ENCODE results near the gene ADAMTS19. TPM values are rescaled to one million over a fixed set of nuclear protein-coding genes. Genes with fewer than 3 reads are reported as not detected.

The ADAMTS19 gene
- total RNA-seq, 1 experiment from 2014 or later, result not detected

DNA sequence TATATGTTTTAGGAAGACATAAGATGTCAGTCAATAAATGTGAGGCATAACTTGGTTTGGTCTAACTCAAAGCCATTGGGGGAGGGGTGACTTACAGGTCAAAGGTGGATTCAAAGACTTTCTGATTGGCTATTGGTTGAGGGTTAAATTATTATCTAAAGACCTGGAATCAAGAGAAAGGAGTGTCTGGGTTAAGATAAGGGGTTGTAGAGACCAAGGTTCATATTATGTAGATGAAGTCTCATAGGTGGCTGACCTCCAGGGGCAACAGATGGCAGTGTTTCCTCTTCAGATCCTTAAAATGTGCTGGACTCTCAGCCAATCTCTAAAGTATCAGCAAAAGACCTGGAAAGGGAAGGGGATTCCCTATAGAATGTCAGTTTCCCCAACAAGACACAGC is 236.5 kb downstream of the ADAMTS19 start:
- Histone ChIP-seq H3K4me3 (no peak overlapping the region), H3K4me1 (replicated peaks) (no peaks in the 10 kb centered on the region), H3K27ac (no peak overlapping the region), H3K36me3 (no peaks in the 10 kb centered on the region), H3K9me3 (replicated peaks) (no peaks in the 10 kb centered on the region), H3K27me3 (replicated peaks) (no peaks in the 10 kb centered on the region)
- no peak for DNase-seq (ENCODE audit: low read depth in 1 of 2, low spot score in 2 of 2)

DNA sequence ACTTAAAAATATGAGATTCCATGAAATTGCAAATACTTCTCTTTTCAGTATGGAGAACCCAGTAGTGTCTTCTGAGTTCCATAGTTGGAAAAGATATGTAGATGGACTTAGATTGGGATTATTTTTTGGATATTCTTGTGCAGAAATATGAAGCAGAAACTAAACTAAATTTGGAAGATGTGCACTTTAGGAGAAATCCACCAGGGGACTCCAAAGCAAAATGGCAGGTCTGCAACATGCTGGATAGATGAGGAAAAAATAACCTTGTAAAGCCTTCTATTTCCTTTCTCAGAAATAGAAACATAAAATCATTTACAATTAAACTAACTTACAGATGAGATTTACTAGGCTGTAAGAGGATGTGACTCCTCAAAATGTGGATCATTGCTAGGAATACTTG is 238.6 kb downstream of the ADAMTS19 start:
- DNase-seq (ENCODE audit: low read depth in 1 of 2, low spot score in 2 of 2), result no peak
- H3K27ac ChIP-seq, result no peak overlapping the region

DNA sequence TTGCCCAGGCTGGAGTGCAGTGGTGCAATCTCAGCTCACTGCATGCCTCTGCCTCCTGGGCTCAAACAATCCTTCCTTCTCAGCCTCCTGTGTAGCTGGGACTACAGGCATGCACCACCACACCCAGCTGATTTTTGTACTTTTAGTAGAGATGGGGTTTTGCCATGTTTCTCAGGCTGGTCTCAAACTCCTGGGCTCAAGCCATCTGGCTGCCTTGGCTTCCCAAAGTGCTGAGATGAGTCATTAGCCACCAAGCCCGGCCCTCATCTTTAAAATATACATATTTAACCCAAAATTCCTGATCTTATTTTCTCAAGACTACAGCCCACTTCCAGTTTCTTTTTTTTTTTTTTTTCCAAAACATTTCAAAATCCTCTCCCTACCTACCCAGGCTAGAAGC is 256.1 kb downstream of the ADAMTS19 start:
- no peak overlapping the region for H3K27ac ChIP-seq
- H3K4me1 ChIP-seq (replicated peaks), result no peaks in the 10 kb centered on the region
- no peak overlapping the region for H3K4me3 ChIP-seq
- no peaks in the 10 kb centered on the region for H3K9me3 ChIP-seq (replicated peaks)
- DNase-seq (ENCODE audit: low read depth in 1 of 2, low spot score in 2 of 2), result no peak
- H3K27me3 ChIP-seq (replicated peaks), result no peaks in the 10 kb centered on the region; the same call in 1 of the 2 replicates
- H3K36me3 ChIP-seq, result no peaks in the 10 kb centered on the region

More for the DNA sequence above, 238.6 kb downstream of the ADAMTS19 start:
- no peaks in the 10 kb centered on the region for H3K4me1 ChIP-seq (replicated peaks)
- H3K36me3 ChIP-seq, result no peaks in the 10 kb centered on the region
- no peak overlapping the region for H3K4me3 ChIP-seq
- no peaks in the 10 kb centered on the region for H3K27me3 ChIP-seq (replicated peaks)
- H3K9me3 ChIP-seq (replicated peaks), result no peaks in the 10 kb centered on the region

DNA sequence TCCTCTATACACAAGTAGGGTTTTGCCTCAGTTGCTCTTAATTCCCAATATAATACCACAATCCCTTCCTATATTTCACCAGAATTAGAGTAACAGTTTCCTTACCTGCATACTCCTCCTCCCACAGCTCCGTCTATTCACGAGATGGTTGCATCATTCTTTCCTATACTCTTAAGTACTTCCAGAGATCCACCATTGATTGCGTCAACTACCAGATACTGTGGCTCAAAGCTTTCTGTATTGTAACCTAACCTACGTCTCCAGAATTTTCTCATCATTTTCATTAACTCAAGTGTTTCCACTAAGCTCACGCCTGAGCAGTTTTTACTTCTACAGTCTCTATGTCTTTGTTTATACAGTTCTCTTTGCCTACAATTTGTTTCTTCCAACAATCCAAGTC is 256.6 kb downstream of the ADAMTS19 start:
- Histone ChIP-seq H3K4me1 (replicated peaks) (no peaks in the 10 kb centered on the region), H3K36me3 (no peaks in the 10 kb centered on the region), H3K27ac (no peak overlapping the region), H3K27me3 (replicated peaks) (no peaks in the 10 kb centered on the region; the same call in 1 of the 2 replicates), H3K4me3 (no peak overlapping the region), H3K9me3 (replicated peaks) (no peaks in the 10 kb centered on the region)
- no peak for DNase-seq (ENCODE audit: low read depth in 1 of 2, low spot score in 2 of 2)

DNA sequence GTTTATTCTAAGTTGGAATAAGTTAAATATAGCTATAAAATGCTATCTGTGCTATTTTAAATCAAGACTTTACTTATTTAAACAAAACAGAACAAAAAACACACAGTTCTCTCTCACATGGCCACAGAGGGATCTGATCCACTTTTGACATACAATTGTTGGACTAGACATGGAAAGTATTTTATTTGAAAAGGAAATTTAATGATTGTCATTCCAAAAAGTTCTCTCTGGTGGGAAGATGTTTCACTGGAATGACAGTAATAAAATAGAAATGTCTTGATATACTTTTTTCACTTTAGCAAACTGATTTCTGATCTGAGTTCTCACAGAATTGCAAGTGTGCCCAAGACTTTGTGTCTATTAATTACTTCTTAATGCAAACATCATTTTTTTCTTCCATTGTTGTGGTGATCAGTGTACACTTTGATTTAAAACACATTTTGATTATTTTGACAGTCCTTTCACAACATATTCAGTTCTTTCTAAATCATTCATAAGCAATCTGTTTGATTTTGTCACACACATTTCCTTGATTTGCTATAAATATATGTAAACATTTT is 257.7 kb downstream of the ADAMTS19 start:
- DNase-seq (ENCODE audit: low read depth in 1 of 2, low spot score in 2 of 2), result no peak
- Histone ChIP-seq H3K36me3 (no peaks in the 10 kb centered on the region), H3K27ac (no peak overlapping the region), H3K9me3 (replicated peaks) (no peaks in the 10 kb centered on the region), H3K4me3 (no peak overlapping the region), H3K4me1 (replicated peaks) (no peaks in the 10 kb centered on the region), H3K27me3 (replicated peaks) (peaks cover 3% of the 10 kb centered on the region; the same call in 1 of the 2 replicates)

DNA sequence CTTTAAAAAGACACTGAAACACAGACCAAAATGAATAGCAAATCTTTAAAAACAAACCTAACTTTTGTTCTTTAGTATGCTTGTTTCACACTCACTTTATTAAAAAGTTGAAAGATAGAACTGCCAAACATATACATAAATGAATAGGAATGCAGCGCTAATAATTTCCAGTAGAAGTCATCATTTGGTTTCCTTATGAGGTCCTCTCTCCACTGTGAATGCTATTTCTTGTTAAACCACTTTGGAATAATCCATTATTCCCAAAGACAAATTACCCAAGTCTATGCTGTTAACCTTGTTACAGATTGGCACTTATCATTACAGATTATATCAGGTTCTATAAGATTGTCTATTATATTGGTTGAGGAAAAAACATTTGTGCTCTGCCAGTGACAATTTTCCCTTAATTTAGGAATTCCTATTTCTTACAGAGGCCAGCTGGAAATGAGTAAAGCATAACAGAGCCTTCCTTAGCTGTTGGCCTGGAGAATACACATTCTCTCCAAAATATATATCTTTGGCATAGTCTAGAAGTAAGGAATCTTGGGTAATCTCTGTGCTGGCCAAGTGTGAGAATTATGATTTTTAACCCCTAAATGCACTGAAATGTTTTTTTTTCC is 258.5 kb downstream of the ADAMTS19 start:
- DNase-seq (ENCODE audit: low read depth in 1 of 2, low spot score in 2 of 2), result no peak
- H3K9me3 ChIP-seq (replicated peaks), result no peaks in the 10 kb centered on the region
- H3K27ac ChIP-seq, result no peak overlapping the region
- peaks cover 3% of the 10 kb centered on the region; the same call in 1 of the 2 replicates for H3K27me3 ChIP-seq (replicated peaks)
- no peaks in the 10 kb centered on the region for H3K4me1 ChIP-seq (replicated peaks)
- no peak overlapping the region for H3K4me3 ChIP-seq
- no peaks in the 10 kb centered on the region for H3K36me3 ChIP-seq

DNA sequence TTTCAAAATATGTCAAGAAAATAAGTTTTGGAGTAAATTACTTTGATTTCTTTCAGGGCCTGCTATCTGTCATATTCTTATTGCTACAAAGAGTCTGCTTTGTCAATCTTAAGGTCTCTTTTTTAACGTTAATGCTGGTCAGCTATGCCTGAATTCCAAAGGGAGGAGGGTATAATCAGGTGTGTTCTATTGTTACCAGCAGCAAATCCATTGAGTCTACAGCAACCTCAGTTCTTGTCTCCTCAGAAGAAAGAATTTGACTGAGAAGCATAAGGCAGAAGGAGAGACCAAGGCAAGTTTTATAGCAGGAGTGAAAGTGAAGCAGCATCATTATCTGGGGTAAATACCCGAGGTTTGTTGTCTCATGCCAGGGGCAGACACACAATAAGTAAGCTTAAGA is 264.1 kb downstream of the ADAMTS19 start:
- H3K36me3 ChIP-seq, result no peaks in the 10 kb centered on the region
- peaks cover 3% of the 10 kb centered on the region; the same call in 1 of the 2 replicates for H3K27me3 ChIP-seq (replicated peaks)
- no peaks in the 10 kb centered on the region for H3K4me1 ChIP-seq (replicated peaks)
- H3K4me3 ChIP-seq, result no peak overlapping the region
- no peak for DNase-seq (ENCODE audit: low read depth in 1 of 2, low spot score in 2 of 2)
- H3K9me3 ChIP-seq (replicated peaks), result no peaks in the 10 kb centered on the region
- no peak overlapping the region for H3K27ac ChIP-seq

DNA sequence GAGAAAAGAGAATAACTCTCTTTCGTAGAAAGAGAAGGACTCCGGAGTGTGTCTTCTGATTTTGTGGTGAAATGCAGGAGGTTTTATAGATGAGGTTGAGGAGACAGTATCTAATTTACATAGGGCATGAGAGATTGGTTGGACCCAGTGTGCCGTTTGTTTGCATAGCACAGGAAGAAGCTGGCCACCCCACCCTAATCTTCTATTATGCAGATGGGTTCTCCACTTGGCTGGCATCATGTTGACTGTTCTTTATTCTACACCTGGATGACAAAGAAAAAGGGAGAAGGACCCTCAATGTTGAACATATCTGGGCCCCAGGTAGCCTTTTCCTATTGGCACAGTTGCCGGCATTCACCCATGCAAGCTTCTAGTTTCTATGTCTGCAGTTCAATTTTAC is 264.5 kb downstream of the ADAMTS19 start:
- Histone ChIP-seq H3K4me1 (replicated peaks) (no peaks in the 10 kb centered on the region), H3K9me3 (replicated peaks) (no peaks in the 10 kb centered on the region), H3K4me3 (no peak overlapping the region), H3K27me3 (replicated peaks) (peaks cover 3% of the 10 kb centered on the region; the same call in 1 of the 2 replicates), H3K36me3 (no peaks in the 10 kb centered on the region), H3K27ac (no peak overlapping the region)
- no peak for DNase-seq (ENCODE audit: low read depth in 1 of 2, low spot score in 2 of 2)

DNA sequence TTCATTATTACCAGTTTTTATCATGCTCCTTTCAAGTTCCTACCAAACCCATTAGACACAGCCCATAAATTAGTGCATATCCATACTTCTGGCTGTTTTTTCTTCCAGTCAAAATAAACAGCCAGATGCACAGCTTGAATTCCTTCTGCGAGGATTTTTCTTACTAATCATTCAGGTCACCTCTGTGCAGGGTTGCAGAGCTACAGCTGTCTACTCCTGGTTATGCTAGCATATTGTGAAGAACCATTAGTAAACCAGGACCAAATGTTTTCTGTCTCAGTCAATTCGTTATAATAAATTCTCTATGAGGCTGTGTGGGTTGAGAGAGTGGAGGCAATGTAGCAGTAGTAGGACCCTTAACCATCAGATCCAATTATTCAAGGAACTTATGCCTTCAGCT is 279.7 kb downstream of the ADAMTS19 start:
- Histone ChIP-seq H3K9me3 (replicated peaks) (no peaks in the 10 kb centered on the region), H3K4me3 (no peak overlapping the region), H3K27ac (no peak overlapping the region), H3K27me3 (replicated peaks) (no peaks in the 10 kb centered on the region), H3K36me3 (no peaks in the 10 kb centered on the region), H3K4me1 (replicated peaks) (no peaks in the 10 kb centered on the region)
- no peak for DNase-seq (ENCODE audit: low read depth in 1 of 2, low spot score in 2 of 2)

DNA sequence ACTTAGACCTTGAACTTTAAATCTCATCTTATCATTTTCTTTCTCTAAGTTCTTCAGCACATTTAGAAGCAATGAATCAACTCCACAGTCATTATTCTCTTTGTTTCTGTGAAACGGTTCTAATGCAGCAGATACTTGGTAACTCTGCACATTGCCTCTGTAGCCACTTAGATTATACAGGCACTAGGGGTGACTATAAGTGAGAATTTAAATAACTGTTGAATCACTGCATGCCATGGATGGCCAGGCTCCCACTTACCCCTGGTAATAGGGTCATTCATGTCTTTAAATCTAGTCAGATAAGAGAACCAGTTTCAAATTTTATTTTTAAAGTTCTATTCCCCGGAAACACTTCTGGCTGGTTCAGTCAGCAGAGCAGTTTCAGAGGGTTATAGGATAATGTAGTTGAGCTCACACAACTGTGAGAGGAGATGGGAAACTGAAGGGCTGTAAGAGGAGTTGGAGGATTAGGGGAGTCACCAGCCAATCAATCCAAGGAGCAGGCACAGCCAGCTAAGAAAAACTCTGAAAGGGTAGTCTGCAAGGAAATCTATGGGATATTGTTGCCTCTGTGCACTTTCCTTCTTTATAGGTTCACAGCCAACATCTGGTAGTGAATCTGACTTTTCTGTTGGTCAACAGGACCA is 283.6 kb downstream of the ADAMTS19 start:
- H3K27me3 ChIP-seq (replicated peaks), result no peaks in the 10 kb centered on the region
- no peak for DNase-seq (ENCODE audit: low read depth in 1 of 2, low spot score in 2 of 2)
- H3K27ac ChIP-seq, result no peak overlapping the region
- H3K36me3 ChIP-seq, result no peaks in the 10 kb centered on the region
- no peaks in the 10 kb centered on the region for H3K9me3 ChIP-seq (replicated peaks)
- no peaks in the 10 kb centered on the region for H3K4me1 ChIP-seq (replicated peaks)
- no peak overlapping the region for H3K4me3 ChIP-seq

DNA sequence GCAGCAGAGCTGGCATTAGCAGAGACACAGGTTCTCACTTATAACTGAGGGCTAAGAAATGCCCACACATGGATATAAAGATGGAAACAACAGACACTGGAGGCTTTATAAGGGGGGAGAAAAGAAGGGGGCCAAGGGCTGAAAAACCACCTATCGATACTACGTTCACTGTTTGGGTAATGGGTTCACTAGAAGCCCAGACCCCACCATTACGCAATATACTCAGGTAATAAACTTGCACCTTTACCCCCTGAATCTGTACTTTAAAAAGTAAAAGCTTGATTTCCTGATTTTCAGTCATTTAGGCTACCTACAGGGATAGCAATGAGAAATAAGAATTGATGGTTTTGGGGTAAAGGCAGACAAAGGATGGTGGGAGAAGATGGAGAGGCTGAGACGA is 285.9 kb downstream of the ADAMTS19 start:
- Histone ChIP-seq H3K27ac (no peak overlapping the region), H3K27me3 (replicated peaks) (no peaks in the 10 kb centered on the region), H3K9me3 (replicated peaks) (no peaks in the 10 kb centered on the region), H3K36me3 (no peaks in the 10 kb centered on the region), H3K4me3 (no peak overlapping the region), H3K4me1 (replicated peaks) (no peaks in the 10 kb centered on the region)
- no peak for DNase-seq (ENCODE audit: low read depth in 1 of 2, low spot score in 2 of 2)

DNA sequence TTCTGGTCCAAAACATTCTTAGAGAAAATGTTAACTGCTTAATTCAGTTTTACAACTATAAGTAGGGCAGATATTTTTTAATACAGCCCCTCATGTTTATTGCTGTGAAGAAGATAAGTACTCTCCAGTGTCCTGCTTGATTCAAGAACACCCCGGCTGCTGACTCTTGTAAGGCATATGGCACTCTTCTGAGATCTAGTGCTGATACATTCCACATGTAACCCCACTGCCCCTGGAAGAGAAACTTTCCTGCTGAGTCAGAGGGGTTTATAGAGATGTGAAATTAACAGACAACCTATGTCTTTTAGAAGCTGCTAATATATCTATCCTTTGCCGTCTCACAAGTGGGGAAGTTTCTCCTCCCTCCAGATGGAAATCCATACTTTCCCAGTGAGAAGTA is 286.8 kb downstream of the ADAMTS19 start:
- no peak overlapping the region for H3K27ac ChIP-seq
- no peak for DNase-seq (ENCODE audit: low read depth in 1 of 2, low spot score in 2 of 2)
- H3K4me3 ChIP-seq, result no peak overlapping the region
- H3K9me3 ChIP-seq (replicated peaks), result no peaks in the 10 kb centered on the region
- H3K36me3 ChIP-seq, result no peaks in the 10 kb centered on the region
- no peaks in the 10 kb centered on the region for H3K4me1 ChIP-seq (replicated peaks)
- H3K27me3 ChIP-seq (replicated peaks), result no peaks in the 10 kb centered on the region

DNA sequence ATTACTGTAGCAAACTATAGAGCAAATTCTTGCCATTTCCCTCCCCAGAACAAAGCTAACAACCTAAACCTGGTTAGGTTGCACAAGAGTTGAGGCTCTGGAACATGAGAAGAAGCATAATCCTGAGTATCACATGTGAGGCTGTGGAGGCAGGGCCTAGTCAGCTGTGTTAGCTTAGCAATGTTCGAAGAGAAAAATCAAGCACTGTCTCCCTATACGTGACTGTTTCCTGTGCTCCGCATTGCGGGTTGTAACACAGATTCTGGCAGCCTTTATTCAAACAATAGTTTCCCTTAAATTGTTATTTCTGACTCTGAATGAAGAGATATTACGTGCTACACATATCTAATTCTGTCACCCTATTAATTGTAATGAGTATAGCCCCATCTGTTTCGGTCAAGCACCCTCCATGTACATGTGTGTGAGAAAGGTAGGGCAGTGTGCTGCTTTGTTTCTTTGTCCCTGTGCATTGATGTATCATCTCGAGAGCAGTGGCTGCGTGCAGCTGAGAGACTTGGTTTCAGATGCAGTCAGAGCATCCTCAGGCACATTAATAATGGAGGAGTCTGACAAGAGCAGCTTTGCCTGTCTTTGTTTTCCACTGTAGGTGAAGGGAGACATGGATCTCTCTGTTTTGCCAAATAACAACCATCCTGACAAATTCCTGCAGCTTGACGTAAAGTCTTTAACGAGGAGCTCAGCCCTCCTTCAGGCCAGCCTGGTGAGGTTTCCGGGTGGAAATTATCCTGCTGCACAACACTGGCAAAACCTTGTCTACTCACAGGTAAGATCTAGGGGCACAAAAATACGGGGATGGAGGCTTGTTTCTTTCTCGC is 287.7 kb downstream of the ADAMTS19 start, which contains the start of gene MINAR2:
MINAR2 (plus strand) TSS at position 523 of the 836 bp plus-strand sequence; CDS start at position 620, 97 bp downstream.
- Histone ChIP-seq H3K9me3 (replicated peaks) (no peaks in the 10 kb centered on the region), H3K4me3 (no peak within 1 kb of the TSS), H3K27me3 (replicated peaks) (no peaks in the 10 kb centered on the region), H3K36me3 (no peaks in the 10 kb centered on the region), H3K4me1 (replicated peaks) (no peaks in the 10 kb centered on the region), H3K27ac (no peak within 1 kb of the TSS)
- no peak for DNase-seq (ENCODE audit: low read depth in 1 of 2, low spot score in 2 of 2)

Data from SJSA1 (cell line).